Lower leg skin (tissue), 3 donors: ENCODE results near the gene LRRC36.

Source experiments
- POLR2A ChIP-seq, 2 donors: fragments of 450-650 bp; IDR thresholded peaks; one replicate each; pipeline ENCODE4 v1.6.1; 2016 to 2017; ENCODE audit warnings: antibody characterized with exemption in 2 of 2, mild to moderate bottlenecking in 1 of 2, moderate library complexity in 1 of 2
- TF ChIP-seq, protein P1 (sequence below), 3 donors: fragments of 450-650 bp; IDR thresholded peaks; one replicate each; pipeline ENCODE4 v1.5.1; 2016; ENCODE audit warnings: antibody characterized with exemption in 3 of 3, mild to moderate bottlenecking in 3 of 3, moderate library complexity in 2 of 3

- TF ChIP-seq, protein P1, sequence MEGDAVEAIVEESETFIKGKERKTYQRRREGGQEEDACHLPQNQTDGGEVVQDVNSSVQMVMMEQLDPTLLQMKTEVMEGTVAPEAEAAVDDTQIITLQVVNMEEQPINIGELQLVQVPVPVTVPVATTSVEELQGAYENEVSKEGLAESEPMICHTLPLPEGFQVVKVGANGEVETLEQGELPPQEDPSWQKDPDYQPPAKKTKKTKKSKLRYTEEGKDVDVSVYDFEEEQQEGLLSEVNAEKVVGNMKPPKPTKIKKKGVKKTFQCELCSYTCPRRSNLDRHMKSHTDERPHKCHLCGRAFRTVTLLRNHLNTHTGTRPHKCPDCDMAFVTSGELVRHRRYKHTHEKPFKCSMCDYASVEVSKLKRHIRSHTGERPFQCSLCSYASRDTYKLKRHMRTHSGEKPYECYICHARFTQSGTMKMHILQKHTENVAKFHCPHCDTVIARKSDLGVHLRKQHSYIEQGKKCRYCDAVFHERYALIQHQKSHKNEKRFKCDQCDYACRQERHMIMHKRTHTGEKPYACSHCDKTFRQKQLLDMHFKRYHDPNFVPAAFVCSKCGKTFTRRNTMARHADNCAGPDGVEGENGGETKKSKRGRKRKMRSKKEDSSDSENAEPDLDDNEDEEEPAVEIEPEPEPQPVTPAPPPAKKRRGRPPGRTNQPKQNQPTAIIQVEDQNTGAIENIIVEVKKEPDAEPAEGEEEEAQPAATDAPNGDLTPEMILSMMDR (IDR thresholded peaks at IDR 0.05) = no peak
- TF ChIP-seq POLR2A (IDR thresholded peaks at IDR 0.05) = no peak
Measured at GRCh38 chr16:67284699-67285646, 41.6 kb upstream of the LRRC36 start.
